ENCODE measurements around the gene ARHGAP42.

- TF ChIP-seq, protein P1, sequence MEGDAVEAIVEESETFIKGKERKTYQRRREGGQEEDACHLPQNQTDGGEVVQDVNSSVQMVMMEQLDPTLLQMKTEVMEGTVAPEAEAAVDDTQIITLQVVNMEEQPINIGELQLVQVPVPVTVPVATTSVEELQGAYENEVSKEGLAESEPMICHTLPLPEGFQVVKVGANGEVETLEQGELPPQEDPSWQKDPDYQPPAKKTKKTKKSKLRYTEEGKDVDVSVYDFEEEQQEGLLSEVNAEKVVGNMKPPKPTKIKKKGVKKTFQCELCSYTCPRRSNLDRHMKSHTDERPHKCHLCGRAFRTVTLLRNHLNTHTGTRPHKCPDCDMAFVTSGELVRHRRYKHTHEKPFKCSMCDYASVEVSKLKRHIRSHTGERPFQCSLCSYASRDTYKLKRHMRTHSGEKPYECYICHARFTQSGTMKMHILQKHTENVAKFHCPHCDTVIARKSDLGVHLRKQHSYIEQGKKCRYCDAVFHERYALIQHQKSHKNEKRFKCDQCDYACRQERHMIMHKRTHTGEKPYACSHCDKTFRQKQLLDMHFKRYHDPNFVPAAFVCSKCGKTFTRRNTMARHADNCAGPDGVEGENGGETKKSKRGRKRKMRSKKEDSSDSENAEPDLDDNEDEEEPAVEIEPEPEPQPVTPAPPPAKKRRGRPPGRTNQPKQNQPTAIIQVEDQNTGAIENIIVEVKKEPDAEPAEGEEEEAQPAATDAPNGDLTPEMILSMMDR (IDR thresholded peaks at IDR 0.05), result no peak
- TF ChIP-seq POLR2AphosphoS5 (IDR thresholded peaks at IDR 0.05), result no peak
Observed at GRCh38 chr11:100966366-100966765, 279.3 kb downstream of the ARHGAP42 start.
